H1 (cell line): ENCODE results near the gene RMND1. TPM values are rescaled to one million over a fixed set of nuclear protein-coding genes. Genes with fewer than 3 reads are reported as not detected.

Source experiments
- CTCF ChIA-PET: fragments of 300-600 bp; sonication (Branson Sonifier 250); formaldehyde crosslinking; loops from one replicate; lab custom pipeline; 2021; ENCODE audit not compliant: partially characterized antibody; lab: Charles Lee
- POLR2A ChIA-PET: fragments of 300-600 bp; sonication (Branson Sonifier 250); formaldehyde crosslinking; loops from one replicate; lab custom pipeline; 2021; ENCODE audit warnings: inconsistent platforms; ENCODE audit not compliant: partially characterized antibody; lab: Charles Lee
- DNase-seq, 2 experiments: peaks; one replicate each; pipeline versions ENCODE4 v3.0.0 to v3.0.0-alpha.2; 2010 to 2022; ENCODE audit warnings: low spot score in 2 of 2, low read depth in 1 of 2, mixed read lengths in 1 of 2
- FAIRE-seq: peaks from 2 replicates; lab custom pipeline; 2011; peaks lifted over from hg19 to GRCh38; lab: Jason Lieb, UNC
- H2AFZ ChIP-seq: 2 replicates; pipeline ENCODE4 v1.8.1; 2012; ENCODE audit warnings: low read length, inconsistent platforms
- H2AK5ac ChIP-seq: 2 replicates; pipeline ENCODE4 v1.6.1; 2013; ENCODE audit warnings: low read depth, low read length
- H2BK120ac ChIP-seq: replicated peaks from 2 replicates; pipeline ENCODE3; 2013; ENCODE audit warnings: low read depth, low read length, inconsistent platforms
- H2BK12ac ChIP-seq: 2 replicates; pipeline ENCODE4 v1.6.1; 2013; ENCODE audit warnings: low read depth, low read length
- H2BK15ac ChIP-seq: 2 replicates; pipeline ENCODE4 v1.6.1; 2013; ENCODE audit warnings: low read length
- H2BK20ac ChIP-seq: 2 replicates; pipeline ENCODE4 v1.6.1; 2013; ENCODE audit warnings: low read length
- H2BK5ac ChIP-seq: 2 replicates; pipeline ENCODE4 v1.6.1; 2013; ENCODE audit warnings: low read depth, low read length
- H3K14ac ChIP-seq: 2 replicates; pipeline ENCODE4 v1.6.1; 2013; ENCODE audit warnings: inconsistent platforms; ENCODE audit not compliant: insufficient read length
- H3K18ac ChIP-seq: 2 replicates; pipeline ENCODE4 v1.6.1; 2013; ENCODE audit warnings: low read length; ENCODE audit errors: extremely low read depth
- H3K23ac ChIP-seq: 2 replicates; pipeline ENCODE4 v1.6.1; 2013; ENCODE audit warnings: inconsistent platforms; ENCODE audit not compliant: insufficient read length
- H3K23me2 ChIP-seq: 2 replicates; pipeline ENCODE4 v1.6.1; 2013; ENCODE audit warnings: low read depth, low read length
- H3K27ac ChIP-seq: 2 replicates; pipeline ENCODE4 v1.6.1; 2011; ENCODE audit warnings: low read depth, low read length, inconsistent platforms
- H3K27me3 ChIP-seq, 4 experiments: replicated peaks in 1 of 4; 1 replicate in 1 of 4; 2 replicates in 3 of 4; pipeline versions ENCODE4 v1.6.1 to v1.8.1; 2011 to 2013; ENCODE audit warnings: low read length in 3 of 4, mild to moderate bottlenecking in 3 of 4, inconsistent platforms in 2 of 4, mixed read lengths in 2 of 4, moderate library complexity in 1 of 4; ENCODE audit not compliant: control insufficient read depth in 3 of 4, insufficient read depth in 3 of 4; ENCODE audit errors: extremely low read depth in 1 of 4
- H3K36me3 ChIP-seq, 4 experiments: 2 replicates each; pipeline versions ENCODE4 v1.6.1 to v1.8.1; 2011 to 2013; ENCODE audit warnings: mild to moderate bottlenecking in 4 of 4, low read length in 3 of 4, moderate library complexity in 2 of 4, control low read depth in 1 of 4, inconsistent platforms in 1 of 4; ENCODE audit not compliant: insufficient read depth in 4 of 4, control insufficient read depth in 2 of 4
- H3K4ac ChIP-seq: replicated peaks from 2 replicates; pipeline ENCODE3; 2013; ENCODE audit warnings: low read length, low read depth, mixed read lengths, inconsistent platforms; ENCODE audit not compliant: insufficient read length
- H3K4me1 ChIP-seq, 4 experiments: replicated peaks in 1 of 4; 1 replicate in 1 of 4; 2 replicates in 3 of 4; pipeline versions ENCODE4 v1.6.1 to v1.8.1; 2011 to 2013; ENCODE audit warnings: low read length in 3 of 4, inconsistent platforms in 2 of 4, mixed read lengths in 1 of 4; ENCODE audit not compliant: insufficient read depth in 4 of 4, control insufficient read depth in 3 of 4
- H3K4me2 ChIP-seq, 2 experiments: 2 replicates each; pipeline versions ENCODE4 v1.6.1 to v1.8.1; 2011 to 2013; ENCODE audit warnings: low read depth in 2 of 2, low read length in 2 of 2, control low read depth in 1 of 2, inconsistent platforms in 1 of 2, mild to moderate bottlenecking in 1 of 2; ENCODE audit not compliant: insufficient read depth in 1 of 2
- H3K4me3 ChIP-seq, 4 experiments: fragments of 200-600, 300-600 bp in 1 of 4; sonication (generic), shearing (Covaris generic), sonication (Bioruptor Twin) in 1 of 4; 2 replicates each; pipeline versions ENCODE4 v1.5.1 to v1.8.1; 2011 to 2016; ENCODE audit warnings: low read length in 4 of 4, low read depth in 3 of 4, control low read depth in 2 of 4, inconsistent platforms in 2 of 4, mild to moderate bottlenecking in 2 of 4, mixed read lengths in 1 of 4, moderate library complexity in 1 of 4; ENCODE audit not compliant: insufficient read depth in 2 of 4; ENCODE audit errors: extremely low read depth in 1 of 4
- H3K56ac ChIP-seq: replicated peaks from 2 replicates; pipeline ENCODE3; 2013; ENCODE audit warnings: low read depth, mild to moderate bottlenecking, mixed read lengths, low read length, inconsistent platforms; ENCODE audit not compliant: insufficient read length
- H3K79me1 ChIP-seq: 2 replicates; pipeline ENCODE4 v1.6.1; 2013; ENCODE audit warnings: low read depth, low read length, control low read depth
- H3K79me2 ChIP-seq, 2 experiments: 2 replicates each; pipeline versions ENCODE4 v1.6.1 to v1.8.1; 2012 to 2013; ENCODE audit warnings: low read length in 2 of 2, mild to moderate bottlenecking in 2 of 2, inconsistent platforms in 1 of 2; ENCODE audit not compliant: insufficient read depth in 2 of 2, control insufficient read depth in 1 of 2
- H3K9ac ChIP-seq, 4 experiments: replicated peaks in 1 of 4; 1 replicate in 1 of 4; 2 replicates in 3 of 4; pipeline versions ENCODE4 v1.6.1 to v1.8.1; 2011 to 2013; ENCODE audit warnings: low read depth in 3 of 4, low read length in 3 of 4, control low read depth in 2 of 4, mild to moderate bottlenecking in 2 of 4, moderate library complexity in 2 of 4, inconsistent platforms in 1 of 4; ENCODE audit errors: extremely low read depth in 1 of 4
- H3K9me3 ChIP-seq, 2 experiments: 2 replicates each; pipeline versions ENCODE4 v1.6.1 to v1.8.1; 2012 to 2013; ENCODE audit warnings: mild to moderate bottlenecking in 2 of 2, moderate library complexity in 2 of 2, control low read depth in 1 of 2, inconsistent platforms in 1 of 2, low read depth in 1 of 2, low read length in 1 of 2, mixed read lengths in 1 of 2; ENCODE audit not compliant: insufficient read depth in 2 of 2
- H4K20me1 ChIP-seq, 2 experiments: replicated peaks in 1 of 2; 2 replicates each; pipeline versions ENCODE3 to v1.8.1; 2011 to 2013; ENCODE audit warnings: inconsistent platforms in 2 of 2, low read length in 2 of 2, mild to moderate bottlenecking in 1 of 2; ENCODE audit not compliant: insufficient read depth in 2 of 2, control insufficient read depth in 1 of 2
- H4K5ac ChIP-seq: 2 replicates; pipeline ENCODE4 v1.6.1; 2013; ENCODE audit warnings: low read length, low read depth, mixed read lengths, inconsistent platforms; ENCODE audit not compliant: insufficient read length
- H4K8ac ChIP-seq: 2 replicates; pipeline ENCODE4 v1.8.0; 2013; ENCODE audit warnings: mild to moderate bottlenecking, moderate library complexity, low read length, inconsistent platforms; ENCODE audit not compliant: insufficient read depth; ENCODE audit errors: extremely low read depth
- H4K91ac ChIP-seq: replicated peaks from 2 replicates; pipeline ENCODE3; 2013; ENCODE audit warnings: low read length, mixed read lengths, inconsistent platforms; ENCODE audit not compliant: insufficient read length
- CBX8 ChIP-seq: fragments of 300-800, 300-1000 bp; sonication (generic); IDR thresholded peaks from 2 replicates; pipeline ENCODE4 v1.7.1; 2016; ENCODE audit warnings: low read depth, low read length, borderline replicate concordance
- CTBP2 ChIP-seq: IDR thresholded peaks from 2 replicates; pipeline ENCODE4 v1.7.0; 2011; ENCODE audit warnings: borderline replicate concordance, mild to moderate bottlenecking, moderate library complexity, mixed read lengths, low read length; ENCODE audit not compliant: insufficient read depth, insufficient read length
- GABPA ChIP-seq: IDR thresholded peaks from 2 replicates; pipeline ENCODE4 v1.6.1; 2011; ENCODE audit warnings: mild to moderate bottlenecking, low read length, moderate library complexity, borderline replicate concordance; ENCODE audit not compliant: insufficient read depth
- JUN ChIP-seq: IDR thresholded peaks from 2 replicates; pipeline ENCODE4 v1.6.1; 2011; ENCODE audit warnings: low read depth, mild to moderate bottlenecking, improper control_type of control experiment, low read length
- RNF2 ChIP-seq: fragments of 200-900, 300-1000 bp; sonication (generic); IDR thresholded peaks from 2 replicates; pipeline ENCODE4 v1.7.1; 2016; ENCODE audit warnings: borderline replicate concordance, low read depth, mild to moderate bottlenecking, antibody characterized with exemption, low read length; ENCODE audit not compliant: poor library complexity, severe bottlenecking; ENCODE audit errors: missing control alignments
- SRF ChIP-seq: IDR thresholded peaks from 2 replicates; pipeline ENCODE4 v1.6.1; 2011; ENCODE audit warnings: mild to moderate bottlenecking, low read depth, low read length, moderate library complexity
- WGBS, 2 experiments: shearing (Covaris generic) in 1 of 2; methylation state at CpG; one replicate each; pipeline versions ENCODE4 v1.1.6 to v1.1.7; 2013 to 2015; ENCODE audit warnings: low lambda C conversion rate in 2 of 2, mixed read lengths in 2 of 2, inconsistent platforms in 1 of 2, low coverage in 1 of 2, missing lambda C conversion rate in 1 of 2; ENCODE audit not compliant: insufficient replicate concordance in 2 of 2, insufficient coverage in 1 of 2, insufficient read length in 1 of 2; ENCODE audit errors: extremely low coverage in 1 of 2, missing lambda C conversion rate in 1 of 2; 5-methylcytosine and 5-hydroxymethylcytosine counted together
- polyA plus RNA-seq, 7 experiments: library from polyadenylated mRNA; depleted of rRNA in 3 of 7; stranded (reverse) in 5 of 7; unstranded in 2 of 7; fragments of >200 nt in 5 of 7; fragments of 200-250 nt in 2 of 7; gene quantifications; 1 replicate in 5 of 7; 2 replicates in 1 of 7; 4 replicates in 1 of 7; pipeline versions ENCODE4 v1.2.1 to v1.2.3, GENCODE V29; 2011 to 2013; ENCODE audit warnings: missing spikeins in 2 of 7, mixed read lengths in 2 of 7
- total RNA-seq: library from RNA; stranded (reverse); fragmentation: NEBNext Ultra II Directional; extraction: Animal tissue kit (Norgen Biotek cat#: 25700); gene quantifications from 2 replicates; pipeline ENCODE4 v1.2.1, GENCODE V29; 2021
- TF ChIP-seq, protein P1 (sequence below): IDR thresholded peaks from 2 replicates; pipeline ENCODE4 v1.6.1; 2011; ENCODE audit warnings: low read depth, mild to moderate bottlenecking, low read length; ENCODE audit not compliant: insufficient read depth
- TF ChIP-seq, protein P2 (sequence below): IDR thresholded peaks from 2 replicates; pipeline ENCODE4 v1.6.1; 2012; ENCODE audit warnings: low read length, inconsistent platforms
- TF ChIP-seq, protein P3 (sequence below): IDR thresholded peaks from 2 replicates; pipeline ENCODE4 v1.6.1; 2011; ENCODE audit warnings: low read length, improper control_type of control experiment

RMND1 gene
- total and polyA plus RNA-seq, 2 of the 8 experiments (the other 6 are each of a cell fraction or from before 2014, with no cell fraction given), result 7.3 to 21.9 TPM

DNA sequence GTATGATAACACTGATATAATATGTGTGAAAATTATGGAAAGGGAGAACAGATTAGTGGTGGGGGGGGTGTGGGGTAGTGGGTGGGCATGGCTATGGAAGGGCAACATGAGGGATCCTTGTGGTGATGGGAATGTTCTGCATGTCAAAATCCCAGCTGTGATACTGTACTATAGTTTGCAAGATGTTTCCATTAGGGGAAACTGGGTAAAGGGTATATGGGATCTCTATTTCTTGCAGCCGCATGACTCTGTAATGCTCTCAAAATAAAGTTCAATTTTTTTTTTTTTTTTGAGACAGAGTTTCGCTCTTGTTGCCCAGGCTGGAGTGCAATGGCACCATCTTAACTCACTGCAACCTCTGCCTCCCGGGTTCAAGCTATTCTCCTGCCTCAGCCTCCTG, 74.8 kb downstream of the RMND1 start:
- peaks cover 2 to 3% of the 10 kb centered on the region in 2 experiments for H4K20me1 ChIP-seq
- DNase-seq, result no peak
- no peak for TF ChIP-seq JUN
- TF ChIP-seq, protein P1, sequence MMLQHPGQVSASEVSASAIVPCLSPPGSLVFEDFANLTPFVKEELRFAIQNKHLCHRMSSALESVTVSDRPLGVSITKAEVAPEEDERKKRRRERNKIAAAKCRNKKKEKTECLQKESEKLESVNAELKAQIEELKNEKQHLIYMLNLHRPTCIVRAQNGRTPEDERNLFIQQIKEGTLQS, result no peak
- TF ChIP-seq CBX8, result no peak
- TF ChIP-seq, protein P2, sequence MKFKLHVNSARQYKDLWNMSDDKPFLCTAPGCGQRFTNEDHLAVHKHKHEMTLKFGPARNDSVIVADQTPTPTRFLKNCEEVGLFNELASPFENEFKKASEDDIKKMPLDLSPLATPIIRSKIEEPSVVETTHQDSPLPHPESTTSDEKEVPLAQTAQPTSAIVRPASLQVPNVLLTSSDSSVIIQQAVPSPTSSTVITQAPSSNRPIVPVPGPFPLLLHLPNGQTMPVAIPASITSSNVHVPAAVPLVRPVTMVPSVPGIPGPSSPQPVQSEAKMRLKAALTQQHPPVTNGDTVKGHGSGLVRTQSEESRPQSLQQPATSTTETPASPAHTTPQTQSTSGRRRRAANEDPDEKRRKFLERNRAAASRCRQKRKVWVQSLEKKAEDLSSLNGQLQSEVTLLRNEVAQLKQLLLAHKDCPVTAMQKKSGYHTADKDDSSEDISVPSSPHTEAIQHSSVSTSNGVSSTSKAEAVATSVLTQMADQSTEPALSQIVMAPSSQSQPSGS, result no peak
- no peak for TF ChIP-seq SRF
- TF ChIP-seq CTBP2, result no peak
- no peak for TF ChIP-seq GABPA
- TF ChIP-seq, protein P3, sequence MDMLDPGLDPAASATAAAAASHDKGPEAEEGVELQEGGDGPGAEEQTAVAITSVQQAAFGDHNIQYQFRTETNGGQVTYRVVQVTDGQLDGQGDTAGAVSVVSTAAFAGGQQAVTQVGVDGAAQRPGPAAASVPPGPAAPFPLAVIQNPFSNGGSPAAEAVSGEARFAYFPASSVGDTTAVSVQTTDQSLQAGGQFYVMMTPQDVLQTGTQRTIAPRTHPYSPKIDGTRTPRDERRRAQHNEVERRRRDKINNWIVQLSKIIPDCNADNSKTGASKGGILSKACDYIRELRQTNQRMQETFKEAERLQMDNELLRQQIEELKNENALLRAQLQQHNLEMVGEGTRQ, result no peak
- no peak for TF ChIP-seq RNF2

More for the DNA sequence above, 74.8 kb downstream of the RMND1 start:
- H2BK120ac ChIP-seq, result no peak overlapping the region
- no peak for FAIRE-seq
- POLR2A ChIA-PET, result interaction anchor here (1.0 to 2.9 kb wide), 2 partner anchors 13 to 21 kb away, joined by 4 to 16 read pairs; no protein-coding TSS in a partner anchor
- no peak overlapping the region for H4K91ac ChIP-seq
- WGBS, 2 experiments, result 72% methylated on average over 3 of the region's 3 CpGs; no CpG with 5 or more reads in 1 of the 2 experiments
- no peaks in the 10 kb centered on the region; a peak in 1 of 8 replicates for H3K36me3 ChIP-seq
- no peak overlapping the region for H2BK15ac ChIP-seq
- no peak overlapping the region for H3K27ac ChIP-seq
- H2BK20ac ChIP-seq, result no peak overlapping the region
- no peak overlapping the region for H3K4me2 ChIP-seq
- no peak overlapping the region for H4K5ac ChIP-seq
- peaks cover 7% of the 10 kb centered on the region for H3K79me1 ChIP-seq
- no peaks in the 10 kb centered on the region for H3K27me3 ChIP-seq
- no peak overlapping the region for H3K56ac ChIP-seq
- H2BK12ac ChIP-seq, result no peak overlapping the region
- no peak overlapping the region for H3K14ac ChIP-seq
- H4K8ac ChIP-seq, result no peak overlapping the region
- H3K4ac ChIP-seq, result no peak overlapping the region
- H2AFZ ChIP-seq, result no peak overlapping the region
- no peaks in the 10 kb centered on the region for H3K9me3 ChIP-seq
- H3K4me3 ChIP-seq, result no peak overlapping the region
- no peak overlapping the region for H3K9ac ChIP-seq
- no peak overlapping the region for H3K23ac ChIP-seq
- H2AK5ac ChIP-seq, result no peak overlapping the region
- H3K4me1 ChIP-seq, result peaks cover 0 to 12% (median 5%) of the 10 kb centered on the region in 4 experiments; a peak in 5 of 7 replicates
- no peak overlapping the region for H3K18ac ChIP-seq
- CTCF ChIA-PET, result no interaction called here
- no peaks in the 10 kb centered on the region for H3K23me2 ChIP-seq
- H2BK5ac ChIP-seq, result no peak overlapping the region
- H3K79me2 ChIP-seq, result peaks cover 4 to 78% of the 10 kb centered on the region in 2 experiments; a peak in 3 of 4 replicates
